ENCODE results near the gene BRCC3.
A peak's percentile ranks its signal among the peaks of the same experiment; 100 is the strongest.

BRCC3 gene

GRCh38 chrX:155056877-155057792, 14.2 kb upstream of the BRCC3 start:
- DNase-seq, result peak; percentile 72

GRCh38 chrX:155061760-155062159, 9.5 kb upstream of the BRCC3 start:
- no peak for DNase-seq

GRCh38 chrX:155065035-155065734, 6.1 kb upstream of the BRCC3 start:
- DNase-seq, result no peak

- DNase-seq, result peak; percentile 62
Observed at GRCh38 chrX:155068165-155068564, 3.1 kb upstream of the BRCC3 start.

- no peak for DNase-seq
Observed at GRCh38 chrX:155069414-155069813, 1.9 kb upstream of the BRCC3 start.

- DNase-seq, result no peak
Observed at GRCh38 chrX:155070038-155070437, 1.3 kb upstream of the BRCC3 start.

GRCh38 chrX:155070663-155070974, 689 bp upstream of the BRCC3 start:
- no peak for DNase-seq

GRCh38 chrX:155071694-155072280, 479 bp downstream of the BRCC3 start:
- DNase-seq, result no peak

- peak; percentile 32 for DNase-seq
Observed at GRCh38 chrX:155086202-155086840, 15.0 kb downstream of the BRCC3 start.

- DNase-seq, result no peak
Observed at GRCh38 chrX:155086961-155087735, 15.8 kb downstream of the BRCC3 start.

- peak; percentile 33 for DNase-seq
Observed at GRCh38 chrX:155094468-155095061, 23.3 kb downstream of the BRCC3 start.

GRCh38 chrX:155105919-155106318, 34.6 kb downstream of the BRCC3 start:
- DNase-seq, result no peak

- DNase-seq, result no peak
Observed at GRCh38 chrX:155108427-155108826, 37.1 kb downstream of the BRCC3 start.

- no peak for DNase-seq
Observed at GRCh38 chrX:155112171-155112570, 40.9 kb downstream of the BRCC3 start.

GRCh38 chrX:155113097-155113496, 41.8 kb downstream of the BRCC3 start:
- DNase-seq, result no peak

- no peak for DNase-seq
Observed at GRCh38 chrX:155115174-155115819, 44.0 kb downstream of the BRCC3 start.

GRCh38 chrX:155127465-155127864, 56.2 kb downstream of the BRCC3 start:
- no peak for DNase-seq

- DNase-seq, result no peak
Observed at GRCh38 chrX:155127940-155128339, 56.6 kb downstream of the BRCC3 start.

GRCh38 chrX:155132110-155132509, 60.8 kb downstream of the BRCC3 start:
- DNase-seq, result no peak

GRCh38 chrX:155134255-155134654, 62.9 kb downstream of the BRCC3 start:
- DNase-seq, result no peak

GRCh38 chrX:155143959-155144548, 72.7 kb downstream of the BRCC3 start:
- DNase-seq, result no peak

Data from fibroblast of skin of back (primary cell).